DMS153 (cell line): ENCODE data around the gene LOXL1.
"Not testable (repeated sequence)": the region's sequence is repeated elsewhere in the genome, so short reads cannot be mapped to it uniquely, and the experiment has no call there.

Source experiments
- DNase-seq: peaks from one replicate; lab custom pipeline; 2025; lab: John Stamatoyannopoulos, UW

LOXL1 gene

DNA sequence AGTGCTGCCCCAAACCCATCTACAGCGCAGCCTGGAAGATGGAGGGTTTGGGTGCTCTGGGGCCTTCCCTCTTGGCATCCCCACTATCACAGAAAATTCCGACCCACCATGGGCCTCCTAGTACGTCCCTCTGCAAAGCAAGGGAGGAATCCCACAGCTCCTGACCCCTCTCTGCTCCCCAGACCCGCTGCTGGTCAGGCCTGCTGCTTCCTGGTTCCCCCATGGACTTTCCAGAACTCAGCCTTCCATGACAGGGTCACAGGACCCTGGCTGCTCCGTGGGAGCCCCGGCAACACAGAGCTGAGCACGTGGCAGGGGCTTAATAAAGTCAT is 3.1 kb upstream of the LOXL1 start:
- no peak for DNase-seq

DNA sequence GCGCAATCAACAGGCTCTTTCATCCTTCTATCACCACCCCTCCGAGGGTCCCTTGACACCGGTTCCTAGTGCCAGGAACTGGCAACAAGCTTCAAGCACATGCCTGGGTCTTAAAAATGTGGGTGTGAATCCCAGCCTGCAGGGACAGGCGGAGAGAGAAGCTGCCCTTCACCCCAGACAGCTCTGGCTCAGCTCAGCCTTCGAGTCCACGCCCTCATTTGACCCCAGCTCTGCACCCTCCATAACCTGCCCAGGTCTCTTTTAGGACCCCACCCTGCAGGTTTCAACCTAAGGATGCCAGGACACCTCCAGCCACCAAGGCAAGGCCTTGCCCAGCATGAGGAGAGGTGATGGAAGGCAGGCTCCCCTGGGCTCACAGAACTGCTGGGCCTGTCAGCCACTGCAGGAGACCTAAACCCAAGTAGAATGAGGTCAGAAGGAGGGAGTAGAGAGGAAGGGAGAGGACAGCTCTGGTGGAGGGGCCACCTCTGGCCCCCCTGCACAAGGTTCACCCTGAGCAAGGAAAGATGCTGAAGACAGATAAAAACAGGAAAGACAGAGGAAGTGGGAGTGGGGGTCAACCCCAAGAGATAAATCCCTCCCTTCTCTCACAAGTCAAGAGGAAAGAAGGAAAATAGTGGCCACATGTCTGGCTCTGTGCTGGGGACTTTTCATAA is 2.6 kb upstream of the LOXL1 start:
- DNase-seq: no peak

GRCh38 chr15:73924171-73924921 is 1.9 kb upstream of the LOXL1 start:
- DNase-seq: no peak

DNA sequence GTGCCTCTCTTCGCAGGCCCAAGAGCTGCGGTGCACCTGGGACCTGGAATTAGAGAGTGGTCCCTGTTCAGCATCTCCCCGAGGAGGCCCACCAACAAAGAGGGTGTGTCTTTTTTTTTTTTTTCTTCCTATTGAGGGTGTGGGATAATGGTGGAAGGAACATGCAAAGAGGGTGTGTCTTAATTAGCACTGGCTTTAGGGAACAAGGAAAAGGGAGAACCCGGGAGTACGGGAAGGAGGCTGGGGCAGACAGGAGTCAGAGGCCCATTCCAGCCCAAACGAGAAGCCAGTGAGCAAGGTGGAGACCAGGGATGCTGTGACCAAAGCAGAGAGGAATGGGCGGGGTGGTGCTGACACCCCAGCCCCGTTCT is 429 bp upstream of the LOXL1 start:
- DNase-seq: no peak

DNA sequence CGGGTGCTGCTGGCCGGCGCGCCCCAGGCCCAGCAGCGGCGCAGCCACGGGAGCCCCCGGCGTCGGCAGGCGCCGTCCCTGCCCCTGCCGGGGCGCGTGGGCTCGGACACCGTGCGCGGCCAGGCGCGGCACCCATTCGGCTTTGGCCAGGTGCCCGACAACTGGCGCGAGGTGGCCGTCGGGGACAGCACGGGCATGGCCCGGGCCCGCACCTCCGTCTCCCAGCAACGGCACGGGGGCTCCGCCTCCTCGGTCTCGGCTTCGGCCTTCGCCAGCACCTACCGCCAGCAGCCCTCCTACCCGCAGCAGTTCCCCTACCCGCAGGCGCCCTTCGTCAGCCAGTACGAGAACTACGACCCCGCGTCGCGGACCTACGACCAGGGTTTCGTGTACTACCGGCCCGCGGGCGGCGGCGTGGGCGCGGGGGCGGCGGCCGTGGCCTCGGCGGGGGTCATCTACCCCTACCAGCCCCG is 777 bp downstream of the LOXL1 start:
- DNase-seq: no peak

DNA sequence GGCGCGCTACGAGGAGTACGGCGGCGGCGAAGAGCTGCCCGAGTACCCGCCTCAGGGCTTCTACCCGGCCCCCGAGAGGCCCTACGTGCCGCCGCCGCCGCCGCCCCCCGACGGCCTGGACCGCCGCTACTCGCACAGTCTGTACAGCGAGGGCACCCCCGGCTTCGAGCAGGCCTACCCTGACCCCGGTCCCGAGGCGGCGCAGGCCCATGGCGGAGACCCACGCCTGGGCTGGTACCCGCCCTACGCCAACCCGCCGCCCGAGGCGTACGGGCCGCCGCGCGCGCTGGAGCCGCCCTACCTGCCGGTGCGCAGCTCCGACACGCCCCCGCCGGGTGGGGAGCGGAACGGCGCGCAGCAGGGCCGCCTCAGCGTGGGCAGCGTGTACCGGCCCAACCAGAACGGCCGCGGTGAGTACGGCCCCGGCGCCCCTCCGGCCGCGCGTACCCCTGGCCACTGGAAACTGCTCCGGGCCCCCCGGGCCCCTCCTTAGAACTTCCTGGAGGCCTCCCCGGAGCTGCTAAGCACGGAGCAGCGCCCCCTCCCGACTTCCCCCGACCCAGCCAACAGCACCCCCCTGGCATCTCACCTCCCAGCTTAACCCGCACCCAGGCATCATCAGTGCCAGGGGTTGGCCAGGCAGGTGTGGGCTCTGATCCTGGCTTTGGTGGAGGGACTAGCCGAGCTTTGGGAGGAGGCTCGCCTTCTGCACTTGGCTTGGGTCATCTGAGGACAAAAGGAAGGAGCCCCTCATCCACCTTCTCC is 1.4 kb downstream of the LOXL1 start:
- peak; percentile 26 for DNase-seq

DNA sequence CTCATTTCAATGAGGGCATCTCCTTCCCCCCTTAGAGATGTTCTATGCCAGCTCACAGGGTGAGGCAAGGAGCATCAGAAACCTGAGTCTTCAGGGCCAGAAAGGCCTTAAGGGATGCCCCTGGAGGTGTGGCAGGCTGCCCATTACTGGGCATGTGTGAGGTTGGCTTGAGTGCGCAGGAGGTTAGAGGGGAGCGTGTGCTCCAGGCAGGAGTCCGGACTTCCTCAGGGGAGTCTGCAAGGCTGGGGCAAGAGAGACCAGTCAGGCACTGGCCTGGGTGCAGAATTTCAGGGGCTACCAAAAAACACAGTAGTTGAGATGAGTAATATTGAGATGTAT is 1.9 kb downstream of the LOXL1 start:
- DNase-seq: no peak

DNA sequence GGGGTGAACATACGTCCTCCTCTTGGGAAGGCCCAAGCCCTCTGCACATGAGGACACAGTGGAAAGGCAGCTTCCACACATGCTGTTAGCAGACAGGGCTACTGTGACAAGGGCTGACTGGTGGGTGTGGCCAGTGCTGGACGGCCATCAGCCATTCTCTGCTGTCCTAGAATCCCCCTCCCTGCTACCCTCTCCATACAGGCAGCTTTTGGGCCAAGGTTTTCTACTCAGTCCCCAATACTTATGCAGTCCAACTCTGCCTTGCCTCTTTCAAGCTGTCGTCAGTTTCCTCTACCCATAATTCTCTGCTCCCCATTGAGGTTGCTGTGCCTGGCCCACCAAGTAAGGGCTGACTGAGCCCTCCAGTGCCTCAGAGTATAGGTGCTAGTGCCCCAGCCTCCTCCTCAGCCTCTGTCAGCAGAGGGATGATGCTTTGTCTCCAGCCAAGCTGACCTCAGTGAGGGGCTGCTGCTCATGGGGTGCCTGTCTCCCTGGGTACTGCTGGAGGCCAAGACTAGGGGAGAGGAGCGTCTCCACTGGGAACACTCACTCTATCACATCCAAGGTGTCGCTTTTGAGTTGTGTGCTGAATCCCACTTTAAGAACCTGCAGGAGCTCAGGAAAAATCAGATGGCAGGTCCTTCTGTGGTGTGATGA is 2.8 kb downstream of the LOXL1 start:
- no peak for DNase-seq

DNA sequence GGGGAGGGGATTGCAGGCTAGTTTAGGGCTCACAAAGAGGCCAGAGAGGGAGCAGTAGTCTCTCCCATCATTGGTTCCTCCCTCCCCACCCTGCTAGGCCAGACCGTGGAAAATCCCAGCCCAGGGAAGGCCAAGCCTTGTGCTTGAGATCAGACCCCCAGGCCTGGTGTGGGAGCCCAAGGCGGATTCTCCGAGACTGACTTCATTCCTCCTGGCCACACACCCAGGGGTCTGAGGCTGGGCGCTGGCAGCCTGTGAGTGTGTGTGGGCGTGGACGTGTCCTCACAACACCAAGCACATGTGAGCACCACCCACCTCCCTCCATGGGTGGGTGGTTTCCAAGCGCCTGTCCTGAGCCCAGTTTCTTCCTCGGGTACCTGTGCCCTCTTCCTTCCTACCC is 4.1 kb downstream of the LOXL1 start:
- DNase-seq: no peak

- DNase-seq: no peak
These were observed 4.6 kb downstream of the LOXL1 start for GRCh38 chr15:73930790-73931281.

- no peak for DNase-seq
These were observed 5.2 kb downstream of the LOXL1 start for GRCh38 chr15:73931441-73931840.

DNA sequence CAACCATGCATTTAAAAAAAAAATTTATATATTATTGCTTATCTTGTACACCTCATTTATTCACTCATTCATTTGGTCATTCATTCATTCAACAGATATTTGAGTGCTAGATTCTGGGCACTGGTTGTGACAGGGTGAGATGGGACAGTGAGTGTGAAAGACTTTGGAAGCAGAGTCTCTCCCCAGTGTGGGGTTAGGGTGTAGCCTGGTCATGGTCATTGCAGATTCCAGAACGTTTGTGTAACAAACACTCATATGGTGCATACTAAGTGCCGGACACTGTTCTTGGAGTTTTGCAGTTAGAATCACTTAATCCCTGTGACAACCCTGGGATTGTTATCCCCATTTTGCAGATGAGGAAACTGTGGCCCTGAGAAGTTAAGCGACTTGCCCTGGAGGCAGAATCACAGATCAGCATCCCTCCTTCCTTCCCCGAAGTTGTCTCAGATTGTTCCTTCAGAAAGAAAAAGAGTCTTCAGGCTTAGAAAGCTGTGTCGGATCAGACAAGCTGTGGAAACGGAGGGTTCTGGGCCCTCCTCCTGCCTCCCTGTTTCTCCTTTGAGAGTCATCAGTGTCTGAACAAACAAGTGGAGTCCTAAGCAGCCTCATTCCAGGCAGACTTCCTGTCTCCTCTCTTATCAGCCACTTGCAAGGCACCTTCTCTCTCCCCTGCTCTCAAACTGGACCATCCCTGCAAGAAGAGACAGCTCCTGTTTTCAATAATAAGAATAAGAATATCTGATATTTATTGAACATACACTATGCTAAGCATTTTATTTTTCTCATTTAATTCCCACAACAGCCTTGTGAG is 6.3 kb downstream of the LOXL1 start:
- no peak for DNase-seq

DNA sequence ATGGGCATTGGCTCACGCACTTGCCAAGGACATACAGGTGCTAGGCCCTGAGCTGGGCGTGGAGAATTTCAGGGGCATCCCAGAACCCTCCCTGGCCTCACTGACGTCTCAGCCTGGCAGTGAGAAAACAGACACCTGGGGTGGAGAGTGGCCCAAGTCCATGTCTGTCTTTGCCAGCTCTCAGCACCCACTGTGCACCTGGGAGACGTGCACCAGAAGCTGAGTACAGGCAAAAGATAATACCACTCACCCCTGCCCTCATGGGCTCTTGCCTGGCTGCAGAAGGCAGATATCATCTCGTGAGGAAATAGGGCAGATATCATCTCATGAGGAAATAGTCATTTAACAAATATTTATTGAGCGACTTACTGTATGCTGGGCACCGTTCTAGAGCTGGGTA is 8.0 kb downstream of the LOXL1 start:
- DNase-seq: no peak

DNA sequence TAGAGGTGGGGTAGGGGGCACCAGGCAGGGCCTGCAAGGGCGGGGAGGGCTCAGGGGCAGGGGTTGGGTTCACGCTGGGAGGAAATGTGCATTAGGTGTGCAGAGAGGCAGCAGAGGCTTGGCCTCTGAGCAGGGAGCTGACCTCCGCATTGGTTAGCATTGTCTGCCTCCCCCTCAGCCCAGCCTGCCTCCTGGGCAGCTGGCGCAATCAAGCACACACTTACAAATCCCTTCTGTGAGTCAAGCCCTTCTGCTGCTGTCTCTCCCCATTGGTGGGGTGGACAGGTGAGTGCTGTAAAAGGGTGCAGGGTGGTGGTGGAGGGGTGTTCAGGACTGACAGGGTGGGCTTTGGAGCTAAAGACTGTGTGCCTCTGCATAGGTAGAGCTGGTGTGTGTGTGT is 9.3 kb downstream of the LOXL1 start:
- no peak for DNase-seq

DNA sequence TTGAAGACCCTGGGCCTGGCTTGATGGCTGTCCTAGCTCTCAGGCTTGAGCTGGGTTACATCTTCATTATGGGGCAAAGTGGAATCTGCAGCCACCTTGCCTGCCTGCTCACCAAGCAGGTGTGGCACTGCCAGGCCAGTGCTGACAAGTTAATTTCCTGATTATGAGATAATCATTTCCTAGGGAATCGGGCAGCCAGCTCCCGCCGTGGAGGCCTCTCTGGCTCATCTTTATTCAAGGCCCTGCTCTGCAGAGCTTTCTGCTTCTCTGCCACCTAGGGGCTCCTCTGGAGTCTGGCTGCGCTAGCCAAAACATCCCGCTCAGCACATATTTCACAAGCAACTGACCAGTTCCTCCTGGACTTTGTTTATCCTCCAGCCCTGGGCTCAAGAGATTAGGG is 9.9 kb downstream of the LOXL1 start:
- DNase-seq: no peak

DNA sequence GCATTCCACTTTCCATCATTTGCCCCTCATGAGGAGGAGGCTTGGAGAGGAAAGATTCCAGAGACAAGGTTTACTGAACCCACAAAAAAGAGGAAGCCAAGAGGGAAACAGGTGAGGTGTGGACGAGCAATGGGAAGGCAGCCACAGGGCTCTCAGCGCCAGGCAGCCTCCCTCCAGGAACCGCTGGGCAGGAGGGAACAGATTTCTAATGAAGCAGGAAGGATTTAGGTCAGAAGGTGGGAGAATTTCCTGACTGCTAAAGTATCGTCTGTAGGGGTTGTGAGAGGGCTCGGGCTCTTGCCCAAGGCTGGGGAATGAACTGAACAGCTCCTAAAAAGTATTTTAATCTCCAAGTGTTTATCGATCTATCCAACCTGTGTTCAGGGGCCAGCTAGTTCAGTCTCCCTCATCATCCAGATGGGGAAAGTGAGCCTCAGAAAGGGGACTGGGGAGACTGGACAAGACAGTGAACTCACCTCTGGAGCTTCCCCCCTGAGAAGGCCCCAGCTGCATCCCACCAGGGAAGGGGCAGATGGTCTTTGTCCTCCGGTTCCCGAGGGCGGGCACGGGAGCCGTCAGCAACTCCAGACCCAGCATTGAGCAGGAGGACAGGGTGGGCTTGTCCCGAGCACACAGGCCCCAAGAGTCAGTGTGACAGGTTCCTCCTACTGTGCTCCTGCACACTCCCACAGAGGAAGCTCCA is 10.5 kb downstream of the LOXL1 start:
- no peak for DNase-seq

GRCh38 chr15:73937296-73937695 is 11.0 kb downstream of the LOXL1 start:
- DNase-seq: no peak

DNA sequence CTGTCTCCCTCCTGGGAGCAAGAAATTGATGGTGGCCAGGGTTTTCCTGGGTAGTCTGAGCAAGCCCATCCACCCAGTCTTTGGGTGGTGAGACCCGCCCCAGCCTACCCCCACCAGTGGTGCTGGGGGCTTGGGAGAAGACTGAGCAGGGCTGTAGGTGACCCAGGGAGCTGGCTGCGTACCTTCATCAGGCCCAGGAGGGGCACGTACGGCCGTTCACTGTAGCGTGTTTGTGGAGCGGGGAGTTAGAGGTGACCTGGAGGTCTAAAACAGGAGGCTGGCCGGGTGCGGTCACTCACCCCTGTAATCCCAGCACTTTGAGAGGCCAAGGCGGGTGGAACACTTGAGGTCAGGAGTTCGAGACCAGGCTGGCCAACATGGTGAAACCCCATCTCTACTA is 11.5 kb downstream of the LOXL1 start:
- no peak for DNase-seq

GRCh38 chr15:73938516-73938915 is 12.3 kb downstream of the LOXL1 start:
- not testable (repeated sequence) for DNase-seq

- no peak for DNase-seq
These were observed 12.9 kb downstream of the LOXL1 start for GRCh38 chr15:73939138-73939537.
